NCI-H2227 treated with DMSO at 0.1 percent for 48 hours (cell line): ENCODE measurements around the gene IL12A.

Experiments used
- DNase-seq: peaks from one replicate; lab custom pipeline; 2025; lab: John Stamatoyannopoulos, UW

IL12A gene

GRCh38 chr3:159989973-159990846 lies 1.6 kb downstream of the IL12A start:
- DNase-seq = no peak

- no peak for DNase-seq
Observed at GRCh38 chr3:159991591-159991990, 3.0 kb downstream of the IL12A start.

DNA sequence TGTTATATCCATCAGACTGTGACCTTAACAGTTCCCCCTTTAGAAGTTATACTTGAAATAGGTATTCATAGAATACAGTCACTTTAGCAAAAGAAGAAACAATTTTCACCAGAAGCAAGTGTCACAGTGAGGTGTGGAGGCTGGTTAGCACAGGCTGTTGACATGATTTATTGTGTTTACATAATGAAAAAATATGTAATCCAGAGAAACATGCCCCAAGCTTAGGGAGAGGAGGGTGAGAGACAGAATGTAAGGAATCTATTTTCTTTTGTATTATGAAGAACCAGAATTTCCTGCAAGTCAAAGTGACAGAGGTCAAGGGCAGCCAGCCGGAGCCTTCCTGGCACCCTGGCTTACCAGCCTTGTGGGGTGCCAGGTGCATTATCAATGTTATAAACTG lies 4.0 kb downstream of the IL12A start:
- no peak for DNase-seq

- no peak for DNase-seq
Observed at GRCh38 chr3:159994182-159994581, 5.5 kb downstream of the IL12A start.

DNA sequence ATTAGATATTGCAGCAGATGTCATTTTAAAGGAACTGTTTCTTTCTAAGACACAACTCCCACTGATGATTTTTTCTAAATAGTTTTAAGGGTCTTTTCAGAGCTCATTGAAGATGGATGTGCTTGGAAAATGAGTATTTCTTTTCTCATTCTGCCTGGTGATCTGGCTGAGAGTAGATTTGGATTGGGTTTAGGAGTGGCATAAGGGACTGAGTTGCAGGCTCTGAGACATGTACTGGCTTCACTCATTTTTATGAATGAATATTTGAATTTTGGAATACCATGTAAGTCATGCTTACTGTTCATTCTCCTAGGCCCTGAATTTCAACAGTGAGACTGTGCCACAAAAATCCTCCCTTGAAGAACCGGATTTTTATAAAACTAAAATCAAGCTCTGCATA lies 6.5 kb downstream of the IL12A start:
- no peak for DNase-seq

DNA sequence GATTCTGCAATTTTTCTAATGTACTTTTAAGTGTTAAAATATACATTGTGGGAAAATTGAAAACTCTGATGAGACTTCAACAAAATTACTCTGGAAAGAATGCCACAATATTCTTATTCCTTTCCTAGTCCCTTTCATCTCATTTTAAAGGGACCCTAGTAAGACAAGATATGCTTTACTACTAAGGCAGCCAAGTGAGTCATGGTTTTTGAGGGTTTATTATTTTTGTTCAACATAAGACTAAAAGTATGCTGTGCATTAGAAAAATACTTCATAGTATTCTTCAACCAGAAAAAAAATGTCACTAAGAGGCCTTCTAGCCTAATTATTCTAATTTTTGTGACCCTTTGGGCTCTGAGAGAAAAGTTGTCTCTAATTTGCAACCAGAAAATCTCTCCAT lies 7.4 kb downstream of the IL12A start:
- no peak for DNase-seq

GRCh38 chr3:159996959-159997358 lies 8.3 kb downstream of the IL12A start:
- no peak for DNase-seq

- DNase-seq = no peak
Observed at GRCh38 chr3:160001148-160001760, 12.6 kb downstream of the IL12A start.

- DNase-seq = no peak
Observed at GRCh38 chr3:160001850-160002623, 13.4 kb downstream of the IL12A start.

DNA sequence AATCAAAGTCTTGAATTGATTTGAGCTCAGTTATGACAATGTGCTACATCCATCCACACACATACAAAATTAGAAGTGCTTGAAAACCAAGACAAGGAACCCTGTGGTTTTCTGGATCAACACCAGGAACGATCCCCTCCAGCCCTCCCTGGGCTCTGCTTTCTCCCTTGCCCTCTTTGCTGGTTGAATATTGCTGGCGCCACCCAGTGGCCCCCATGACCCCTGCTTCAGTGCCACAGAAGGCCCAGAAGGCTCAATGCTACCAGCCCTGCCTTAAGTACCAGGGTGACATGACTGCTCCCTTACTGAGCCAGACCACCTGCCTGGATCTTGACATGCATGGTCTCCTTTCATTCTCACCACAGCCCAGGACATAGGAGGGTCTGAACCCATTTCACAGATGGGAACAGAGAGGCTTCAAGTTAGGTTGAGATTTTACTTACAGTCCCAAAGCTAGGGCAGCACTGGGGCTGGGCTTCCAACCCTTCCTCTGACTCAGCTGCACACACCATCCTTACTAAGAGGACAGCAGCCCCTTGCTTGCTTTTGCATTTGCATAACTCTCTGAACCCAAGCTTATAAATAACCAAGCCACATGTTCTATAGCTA lies 15.0 kb downstream of the IL12A start:
- DNase-seq = no peak

DNA sequence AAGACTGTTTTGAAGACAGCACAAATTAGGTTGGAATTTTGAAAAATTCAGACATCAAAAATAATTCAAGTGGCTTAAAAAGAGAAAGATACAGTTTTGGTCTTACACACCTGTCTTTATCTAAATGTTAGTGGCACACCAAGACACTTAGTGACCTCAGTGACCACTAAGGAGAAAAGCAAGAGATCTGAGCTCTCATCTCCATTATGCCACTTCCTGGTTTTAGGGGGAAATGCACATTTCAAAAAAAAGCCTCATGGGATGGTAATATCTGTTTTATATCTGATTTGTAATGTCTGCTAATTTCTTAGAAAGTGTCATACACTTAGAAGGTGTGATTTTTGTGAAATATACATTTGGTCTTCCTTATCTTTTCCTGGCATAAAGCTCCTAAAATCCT lies 16.4 kb downstream of the IL12A start:
- DNase-seq = no peak

DNA sequence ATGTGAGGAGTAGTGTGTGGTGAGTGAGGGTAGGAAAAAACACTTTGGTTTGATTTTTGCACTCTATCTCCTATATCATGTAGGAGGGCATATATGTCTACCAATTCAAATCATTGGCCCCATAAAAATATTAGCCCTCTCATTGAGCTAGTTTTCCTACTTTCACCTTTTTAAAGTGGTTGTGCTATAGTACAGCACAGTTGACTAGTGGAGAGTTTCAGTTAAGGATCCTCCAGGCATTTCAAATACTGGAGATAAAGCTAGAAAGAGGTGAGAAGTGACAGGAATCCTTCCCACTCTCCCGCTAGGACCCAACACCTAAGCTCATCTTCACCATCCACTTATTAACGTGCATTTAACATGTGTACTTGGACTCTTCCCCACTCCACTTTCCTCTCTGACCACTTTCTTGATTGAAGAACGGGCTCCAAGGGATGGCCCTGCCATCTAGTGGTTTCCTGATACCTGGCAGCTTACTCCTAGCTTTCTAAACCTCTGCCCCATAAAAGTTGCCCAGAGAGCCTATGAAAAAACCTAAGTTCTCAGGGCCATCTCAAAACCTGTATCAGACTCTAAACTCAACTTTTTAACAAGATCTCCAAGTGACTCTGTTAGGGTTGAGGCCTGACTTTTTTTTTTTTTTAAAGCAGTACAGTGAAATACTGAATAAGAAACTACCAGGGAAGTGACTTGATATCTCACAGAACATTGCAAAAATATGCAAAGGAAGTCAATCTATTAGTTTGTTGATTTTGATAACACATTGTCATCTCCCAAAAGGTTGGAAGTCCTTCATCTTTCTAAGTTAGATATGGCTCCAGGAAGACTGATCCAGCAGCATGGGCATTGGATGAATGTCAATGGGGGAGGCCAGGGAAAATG lies 17.9 kb downstream of the IL12A start:
- peak; percentile 42 for DNase-seq

DNA sequence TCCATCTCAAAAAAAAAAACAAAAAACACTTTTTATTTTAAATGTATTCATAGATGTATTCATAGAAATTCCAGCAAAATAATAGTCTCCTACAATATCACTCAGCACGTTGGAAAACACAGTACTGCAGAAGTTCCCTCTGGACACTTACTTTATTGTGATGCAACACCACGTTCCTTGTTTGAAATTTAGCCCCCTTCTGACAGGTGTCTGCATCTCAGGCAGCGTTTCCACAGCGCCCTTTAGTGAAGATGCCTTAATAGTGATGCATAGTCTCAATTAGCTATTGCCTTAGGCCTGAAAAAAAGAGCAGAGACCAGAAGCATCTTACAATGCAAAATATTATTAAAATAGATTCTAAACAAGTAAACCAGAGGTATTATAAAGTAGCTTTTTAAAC lies 20.3 kb downstream of the IL12A start:
- DNase-seq = no peak

GRCh38 chr3:160009525-160009924 lies 20.9 kb downstream of the IL12A start:
- DNase-seq = no peak

DNA sequence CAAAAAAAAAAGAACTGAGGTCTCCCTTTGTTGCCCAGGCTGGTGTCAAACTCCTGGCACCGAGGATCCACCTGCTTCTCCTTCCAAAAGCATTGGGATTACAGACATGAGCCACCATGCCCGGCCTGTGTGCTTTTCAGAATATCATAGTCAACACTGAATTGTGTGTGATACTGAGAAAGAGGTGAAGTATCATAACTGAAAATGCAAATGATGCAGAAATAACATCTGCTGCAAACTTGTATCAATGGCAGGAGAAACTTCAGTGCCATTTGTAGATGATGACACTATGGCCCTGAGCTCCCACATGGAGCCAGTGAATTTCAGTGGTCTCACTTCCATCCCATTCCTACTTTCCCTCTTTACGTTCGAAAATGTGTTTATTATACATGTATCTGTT lies 21.9 kb downstream of the IL12A start:
- DNase-seq = no peak

- no peak for DNase-seq
Observed at GRCh38 chr3:160012108-160012507, 23.5 kb downstream of the IL12A start.

- DNase-seq = no peak
Observed at GRCh38 chr3:160016972-160017371, 28.3 kb downstream of the IL12A start.

DNA sequence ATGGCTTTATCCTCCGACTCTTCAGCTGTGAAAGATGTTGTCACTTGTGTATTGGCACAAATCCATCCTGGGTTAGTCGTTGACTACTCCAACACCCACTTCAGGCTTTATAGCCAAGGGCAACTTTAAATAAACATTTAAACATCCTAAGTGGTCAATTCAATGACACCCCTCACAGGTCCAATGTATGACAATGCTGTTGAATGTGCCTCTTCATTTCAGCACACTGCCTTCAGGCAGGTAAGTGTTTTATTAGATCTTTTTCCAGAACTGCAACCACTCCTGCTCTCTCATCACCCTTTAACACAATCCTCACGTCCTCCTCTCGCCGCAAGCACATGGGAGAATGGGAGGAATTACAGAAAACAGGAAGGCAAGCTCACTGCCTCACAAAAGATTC lies 30.3 kb downstream of the IL12A start:
- DNase-seq = no peak

- no peak for DNase-seq
Observed at GRCh38 chr3:160020057-160020711, 31.5 kb downstream of the IL12A start.

DNA sequence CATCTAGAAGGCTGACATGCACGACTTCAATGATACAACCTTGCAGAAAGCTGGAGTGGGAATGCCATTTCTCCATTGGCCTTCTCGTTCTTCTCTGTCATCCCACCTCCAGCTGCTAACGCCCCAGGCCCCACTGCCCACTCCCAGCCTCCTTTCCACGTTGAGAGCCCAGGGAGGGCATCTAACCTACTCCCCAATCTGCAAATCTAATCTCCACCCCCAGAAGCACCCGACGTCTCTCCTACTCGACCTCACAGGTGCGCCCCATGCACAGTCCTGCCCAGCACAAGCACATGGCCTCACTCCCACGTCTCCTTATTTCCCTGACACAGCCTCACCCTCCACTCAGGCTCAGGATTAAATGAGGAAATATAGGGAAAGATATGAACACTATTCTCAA lies 33.4 kb downstream of the IL12A start:
- no peak for DNase-seq

DNA sequence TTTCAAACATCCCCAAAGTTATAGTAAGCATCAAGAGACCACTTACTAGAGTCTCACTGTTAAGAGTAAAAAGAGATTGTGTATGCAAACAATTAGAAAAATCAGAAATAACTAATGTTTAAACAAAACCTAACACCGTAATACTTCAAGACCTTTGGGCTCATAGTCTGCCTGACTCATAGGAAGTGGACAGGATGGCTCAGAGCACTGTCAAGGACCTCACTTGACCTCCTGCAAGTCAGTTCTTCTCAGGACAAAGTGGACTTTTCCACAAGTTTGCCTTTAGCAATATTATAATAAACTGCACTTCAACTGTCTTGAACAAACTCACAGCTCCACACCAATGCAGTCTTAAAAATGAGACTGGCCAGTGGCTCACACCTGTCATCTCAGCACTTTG lies 34.8 kb downstream of the IL12A start:
- no peak for DNase-seq
